OCI-LY1 (cell line): Measurements from ENCODE around the gene SLC15A4.
"Not testable (repeated sequence)": the region's sequence is repeated elsewhere in the genome, so short reads cannot be mapped to it uniquely, and the experiment has no call there.

Experiments
- H2AFZ ChIP-seq: fragments of 200-600 bp; sonication (generic), shearing (Covaris generic); 2 replicates; pipeline ENCODE4 v1.6.0; 2014; ENCODE audit warnings: antibody characterized with exemption, mild to moderate bottlenecking, low read length
- H3F3A ChIP-seq: fragments of 200-600 bp; sonication (generic), shearing (Covaris generic); 2 replicates; pipeline ENCODE4 v1.6.0; 2014; ENCODE audit warnings: mild to moderate bottlenecking, antibody characterized with exemption, low read length, moderate library complexity; ENCODE audit not compliant: insufficient read depth
- H3K27ac ChIP-seq: fragments of 200-600 bp; sonication (generic); 2 replicates; pipeline ENCODE4 v1.5.1; 2014; ENCODE audit warnings: low read length, mixed run types, mild to moderate bottlenecking, low read depth; ENCODE audit not compliant: poor library complexity, severe bottlenecking
- H3K27me3 ChIP-seq: fragments of 200-600 bp; sonication (generic); 2 replicates; pipeline ENCODE4 v1.6.0; 2014; ENCODE audit warnings: antibody characterized with exemption, mild to moderate bottlenecking, low read length, moderate library complexity; ENCODE audit not compliant: insufficient read depth
- H3K36me3 ChIP-seq: fragments of 200-600 bp; sonication (generic); 2 replicates; pipeline ENCODE4 v1.6.1; 2014; ENCODE audit warnings: mild to moderate bottlenecking, antibody characterized with exemption, low read length, moderate library complexity, mixed read lengths; ENCODE audit not compliant: insufficient read depth
- H3K4me1 ChIP-seq: fragments of 200-600 bp; sonication (generic); 2 replicates; pipeline ENCODE4 v1.5.1; 2014; ENCODE audit warnings: mild to moderate bottlenecking, low read length, moderate library complexity; ENCODE audit not compliant: insufficient read depth, severe bottlenecking
- H3K4me2 ChIP-seq: fragments of 200-600 bp; sonication (generic), shearing (Covaris generic); 2 replicates; pipeline ENCODE4 v1.6.1; 2014; ENCODE audit warnings: low read length
- H3K4me3 ChIP-seq: fragments of 200-600 bp; sonication (generic); 2 replicates; pipeline ENCODE4 v1.5.1; 2014; ENCODE audit warnings: low read length, low read depth, mild to moderate bottlenecking, mixed read lengths; ENCODE audit not compliant: poor library complexity, severe bottlenecking
- H3K79me2 ChIP-seq: fragments of 200-600 bp; shearing (Covaris generic); 2 replicates; pipeline ENCODE4 v1.6.1; 2016; ENCODE audit warnings: mixed run types, low read length, mixed read lengths; ENCODE audit not compliant: insufficient read depth
- H3K9ac ChIP-seq: fragments of 200-600 bp; sonication (generic), shearing (Covaris generic); 2 replicates; pipeline ENCODE4 v1.6.1; 2014; ENCODE audit warnings: mild to moderate bottlenecking, low read length, mixed read lengths
- H3K9me2 ChIP-seq: fragments of 200-600 bp; sonication (generic), shearing (Covaris generic); 2 replicates; pipeline ENCODE4 v1.6.1; 2014; ENCODE audit warnings: low read depth, mild to moderate bottlenecking, low read length, mixed read lengths
- H3K9me3 ChIP-seq: fragments of 200-600 bp; shearing (Covaris generic); 2 replicates; pipeline ENCODE4 v1.6.1; 2014; ENCODE audit warnings: low read length, mixed read lengths
- H4K20me1 ChIP-seq: fragments of 200-600 bp; sonication (generic), shearing (Covaris generic); 2 replicates; pipeline ENCODE4 v1.6.0; 2016; ENCODE audit warnings: mild to moderate bottlenecking, low read length; ENCODE audit not compliant: insufficient read depth
- CTCF ChIP-seq: fragments of 200-600 bp; sonication (generic), shearing (Covaris generic); IDR thresholded peaks from 2 replicates; pipeline ENCODE4 v1.5.1; 2017; ENCODE audit warnings: mild to moderate bottlenecking, antibody characterized with exemption, low read length, moderate library complexity, mixed read lengths
- EZH2 ChIP-seq: fragments of 200-600 bp; sonication (generic), shearing (Covaris generic); IDR thresholded peaks from 2 replicates; pipeline ENCODE4 v1.8.0; 2017; ENCODE audit warnings: borderline replicate concordance, mixed run types, mild to moderate bottlenecking, antibody characterized with exemption, low read length, moderate library complexity, mixed read lengths

SLC15A4 gene

GRCh38 chr12:128850400-128850799 lies 26.6 kb upstream of the SLC15A4 start:
- Histone ChIP-seq H3K9me3 (no peaks in the 10 kb centered on the region), H3K4me2 (no peak overlapping the region), H3K79me2 (no peaks in the 10 kb centered on the region), H3K27ac (no peak overlapping the region), H3K36me3 (no peaks in the 10 kb centered on the region), H3K27me3 (no peaks in the 10 kb centered on the region), H3K9me2 (no peaks in the 10 kb centered on the region), H2AFZ (no peak overlapping the region), H3K4me3 (no peak overlapping the region), H4K20me1 (no peaks in the 10 kb centered on the region), H3K9ac (no peak overlapping the region), H3K4me1 (no peaks in the 10 kb centered on the region), H3F3A (no peaks in the 10 kb centered on the region)
- TF ChIP-seq CTCF (no peak), EZH2 (no peak)

GRCh38 chr12:128849806-128850205 lies 26.0 kb upstream of the SLC15A4 start:
- not testable (repeated sequence) for H3K9me2 ChIP-seq, H3K36me3 ChIP-seq, H3K79me2 ChIP-seq, H4K20me1 ChIP-seq, H3K4me2 ChIP-seq, H3K4me1 ChIP-seq, H3K4me3 ChIP-seq, H3F3A ChIP-seq, H3K27me3 ChIP-seq, H3K9me3 ChIP-seq, H3K9ac ChIP-seq, H2AFZ ChIP-seq, H3K27ac ChIP-seq

- no peak overlapping the region for H3K9ac ChIP-seq
- H3K27ac ChIP-seq: no peak overlapping the region
- no peaks in the 10 kb centered on the region for H3K4me1 ChIP-seq
- no peak overlapping the region for H3K4me3 ChIP-seq
- H4K20me1 ChIP-seq: no peaks in the 10 kb centered on the region
- H3K4me2 ChIP-seq: no peak overlapping the region
- TF ChIP-seq EZH2 (no peak), CTCF (no peak)
- H3K27me3 ChIP-seq: no peaks in the 10 kb centered on the region
- H3K36me3 ChIP-seq: no peaks in the 10 kb centered on the region
- no peaks in the 10 kb centered on the region for H3K79me2 ChIP-seq
- H3K9me2 ChIP-seq: no peaks in the 10 kb centered on the region
- H3K9me3 ChIP-seq: no peaks in the 10 kb centered on the region
- no peak overlapping the region for H2AFZ ChIP-seq
- no peaks in the 10 kb centered on the region for H3F3A ChIP-seq
These were observed 24.6 kb upstream of the SLC15A4 start for GRCh38 chr12:128848371-128848770.

GRCh38 chr12:128846671-128847070 lies 22.9 kb upstream of the SLC15A4 start:
- not testable (repeated sequence) for H3K4me2 ChIP-seq, H2AFZ ChIP-seq, H3K27ac ChIP-seq, H3F3A ChIP-seq, H3K4me3 ChIP-seq, H3K9ac ChIP-seq, H3K27me3 ChIP-seq, H3K36me3 ChIP-seq, H4K20me1 ChIP-seq, H3K9me3 ChIP-seq, H3K79me2 ChIP-seq, H3K9me2 ChIP-seq, H3K4me1 ChIP-seq
